ENCODE data around the gene NUS1.
A peak's percentile ranks its signal among the peaks of the same experiment; 100 is the strongest.
"Not testable (repeated sequence)": the region's sequence is repeated elsewhere in the genome, so short reads cannot be mapped to it uniquely, and the experiment has no call there.

Gene NUS1

GRCh38 chr6:117684749-117685148, 9.5 kb downstream of the NUS1 start:
- peaks cover 24% of the 10 kb centered on the region for H3K36me3 Mint-ChIP-seq
- H3K9me3 Mint-ChIP-seq = no peaks in the 10 kb centered on the region
- peak overlapping the region; percentile 8 for H3K4me3 Mint-ChIP-seq
- H3K27ac Mint-ChIP-seq = no peak overlapping the region
- H3K27me3 Mint-ChIP-seq = no peaks in the 10 kb centered on the region
- peaks cover 83% of the 10 kb centered on the region for H3K4me1 Mint-ChIP-seq

GRCh38 chr6:117685359-117685758, 10.1 kb downstream of the NUS1 start:
- Mint-ChIP-seq H3K9me3 (no peaks in the 10 kb centered on the region), H3K4me3 (no peak overlapping the region), H3K27ac (no peak overlapping the region), H3K27me3 (no peaks in the 10 kb centered on the region), H3K4me1 (peaks cover 80% of the 10 kb centered on the region), H3K36me3 (peaks cover 19% of the 10 kb centered on the region)

- H3K4me1 Mint-ChIP-seq = peaks cover 71% of the 10 kb centered on the region
- H3K27ac Mint-ChIP-seq = no peak overlapping the region
- no peak overlapping the region for H3K4me3 Mint-ChIP-seq
- no peaks in the 10 kb centered on the region for H3K27me3 Mint-ChIP-seq
- no peaks in the 10 kb centered on the region for H3K9me3 Mint-ChIP-seq
- H3K36me3 Mint-ChIP-seq = peaks cover 15% of the 10 kb centered on the region
These were observed 11.9 kb downstream of the NUS1 start for GRCh38 chr6:117687021-117687648.

GRCh38 chr6:117689584-117689983, 14.3 kb downstream of the NUS1 start:
- H3K4me3 Mint-ChIP-seq, H3K9me3 Mint-ChIP-seq, H3K27me3 Mint-ChIP-seq, H3K27ac Mint-ChIP-seq: not testable (repeated sequence)
- H3K36me3 Mint-ChIP-seq = peaks cover 24% of the 10 kb centered on the region
- H3K4me1 Mint-ChIP-seq = peaks cover 48% of the 10 kb centered on the region

- peaks cover 9% of the 10 kb centered on the region for H3K36me3 Mint-ChIP-seq
- no peak overlapping the region for H3K27ac Mint-ChIP-seq
- no peak overlapping the region for H3K4me3 Mint-ChIP-seq
- no peaks in the 10 kb centered on the region for H3K27me3 Mint-ChIP-seq
- no peaks in the 10 kb centered on the region for H3K9me3 Mint-ChIP-seq
- H3K4me1 Mint-ChIP-seq = peaks cover 6% of the 10 kb centered on the region
These were observed 31.2 kb downstream of the NUS1 start for GRCh38 chr6:117706504-117706903.

GRCh38 chr6:117706936-117707509, 31.8 kb downstream of the NUS1 start:
- H3K27me3 Mint-ChIP-seq, H3K36me3 Mint-ChIP-seq: not testable (repeated sequence)

GRCh38 chr6:117711369-117711768, 36.1 kb downstream of the NUS1 start:
- Mint-ChIP-seq H3K4me3 (no peak overlapping the region), H3K4me1 (peaks cover 6% of the 10 kb centered on the region), H3K27ac (no peak overlapping the region), H3K36me3 (peaks cover 6% of the 10 kb centered on the region), H3K9me3 (no peaks in the 10 kb centered on the region), H3K27me3 (no peaks in the 10 kb centered on the region)

More at GRCh38 chr6:117706936-117707509, 31.8 kb downstream of the NUS1 start:
- not testable (repeated sequence) for H3K9me3 Mint-ChIP-seq, H3K4me3 Mint-ChIP-seq, H3K4me1 Mint-ChIP-seq, H3K27ac Mint-ChIP-seq

- Mint-ChIP-seq H3K36me3 (peaks cover 5% of the 10 kb centered on the region), H3K9me3 (peaks cover 9% of the 10 kb centered on the region), H3K27me3 (no peaks in the 10 kb centered on the region), H3K4me1 (no peaks in the 10 kb centered on the region), H3K4me3 (no peak overlapping the region), H3K27ac (no peak overlapping the region)
These were observed 43.6 kb downstream of the NUS1 start for GRCh38 chr6:117718895-117719294.

GRCh38 chr6:117721520-117721919, 46.3 kb downstream of the NUS1 start:
- H3K36me3 Mint-ChIP-seq, H3K27me3 Mint-ChIP-seq, H3K4me3 Mint-ChIP-seq, H3K9me3 Mint-ChIP-seq, H3K27ac Mint-ChIP-seq, H3K4me1 Mint-ChIP-seq: not testable (repeated sequence)

- Mint-ChIP-seq H3K27ac (no peak overlapping the region), H3K9me3 (peaks cover 6% of the 10 kb centered on the region), H3K4me1 (no peaks in the 10 kb centered on the region), H3K36me3 (no peaks in the 10 kb centered on the region), H3K27me3 (peaks cover 5% of the 10 kb centered on the region), H3K4me3 (no peak overlapping the region)
These were observed 53.4 kb downstream of the NUS1 start for GRCh38 chr6:117728626-117729025.

- H3K27me3 Mint-ChIP-seq = peaks cover 6% of the 10 kb centered on the region
- no peak overlapping the region for H3K4me3 Mint-ChIP-seq
- H3K9me3 Mint-ChIP-seq = peaks cover 6% of the 10 kb centered on the region
- no peaks in the 10 kb centered on the region for H3K4me1 Mint-ChIP-seq
- H3K36me3 Mint-ChIP-seq = no peaks in the 10 kb centered on the region
- H3K27ac Mint-ChIP-seq = no peak overlapping the region
These were observed 54.3 kb downstream of the NUS1 start for GRCh38 chr6:117729613-117730012.

GRCh38 chr6:117733341-117733740, 58.1 kb downstream of the NUS1 start:
- Mint-ChIP-seq H3K27me3 (peaks cover 10% of the 10 kb centered on the region), H3K9me3 (no peaks in the 10 kb centered on the region), H3K4me1 (no peaks in the 10 kb centered on the region), H3K4me3 (no peak overlapping the region), H3K36me3 (no peaks in the 10 kb centered on the region), H3K27ac (no peak overlapping the region)

GRCh38 chr6:117739869-117740268, 64.6 kb downstream of the NUS1 start:
- Mint-ChIP-seq H3K4me3 (no peak overlapping the region), H3K4me1 (no peaks in the 10 kb centered on the region), H3K36me3 (no peaks in the 10 kb centered on the region), H3K27ac (no peak overlapping the region), H3K27me3 (peaks cover 15% of the 10 kb centered on the region), H3K9me3 (peaks cover 13% of the 10 kb centered on the region)

- Mint-ChIP-seq H3K36me3 (no peaks in the 10 kb centered on the region), H3K4me3 (no peak overlapping the region), H3K27ac (no peak overlapping the region), H3K9me3 (peaks cover 13% of the 10 kb centered on the region), H3K27me3 (peaks cover 15% of the 10 kb centered on the region), H3K4me1 (no peaks in the 10 kb centered on the region)
These were observed 65.3 kb downstream of the NUS1 start for GRCh38 chr6:117740605-117741004.

- not testable (repeated sequence) for H3K4me3 Mint-ChIP-seq, H3K27me3 Mint-ChIP-seq, H3K27ac Mint-ChIP-seq, H3K36me3 Mint-ChIP-seq, H3K4me1 Mint-ChIP-seq
- peaks cover 17% of the 10 kb centered on the region for H3K9me3 Mint-ChIP-seq
These were observed 75.4 kb downstream of the NUS1 start for GRCh38 chr6:117750675-117751074.
